ENCODE data around the gene LUC7L2. TPM values are rescaled to one million over a fixed set of nuclear protein-coding genes. Genes with fewer than 3 reads are reported as not detected.

LUC7L2 gene
- total and polyA plus RNA-seq, 9 of the 15 experiments (the other 6 are each of a cell fraction or from before 2014, with no cell fraction given): 56.1 to 207 (median 141) TPM

- TF ChIP-seq L3MBTL2 (IDR thresholded peaks at IDR 0.05) (peak; percentile 84), NR2C1 (IDR thresholded peaks at IDR 0.05) (no peak), NR2C1 (tag; IDR thresholded peaks at IDR 0.05) (0 out of 2 replicates have a peak, but pooled peaks have one; percentile 44), YBX1 (IDR thresholded peaks at IDR 0.05) (no peak), RAD21 (CRISPR knock-in tag; conservative IDR thresholded peaks at IDR 0.05 in 1 of 2, IDR thresholded peaks at IDR 0.05 in 1 of 2) (no peak), POLR2A (conservative IDR thresholded peaks at IDR 0.05) (peak; percentile 100), CBX1 (IDR thresholded peaks at IDR 0.05; ENCODE audit: low read depth) (peak; percentile 97), SMAD4 (CRISPR knock-in tag; conservative IDR thresholded peaks at IDR 0.05) (peak; percentile 73; the same call in 1 of the 2 replicates), EWSR1 (IDR thresholded peaks at IDR 0.05; ENCODE audit: borderline replicate concordance, low read depth, partially characterized antibody) (no peak), ZBTB33 (CRISPR knock-in tag; IDR thresholded peaks at IDR 0.05) (peak; percentile 91; the same call in 1 of the 2 replicates), CEBPG (CRISPR knock-in tag; IDR thresholded peaks at IDR 0.05) (no peak; the same call in 1 of the 2 replicates), CEBPG (tag; conservative IDR thresholded peaks at IDR 0.05 in 1 of 2, IDR thresholded peaks at IDR 0.05 in 1 of 2) (no peak), ZNF354B (CRISPR knock-in tag; IDR thresholded peaks at IDR 0.05) (no peak), NR1H2 (CRISPR knock-in tag; IDR thresholded peaks at IDR 0.05) (peak; percentile 96; the same call in 1 of the 2 replicates), RAD51 (IDR thresholded peaks at IDR 0.05; ENCODE audit: borderline replicate concordance, low read depth) (no peak; the same call in 1 of the 2 replicates), ARID1B (IDR thresholded peaks at IDR 0.05) (peak; percentile 62; the same call in 1 of the 2 replicates), HLTF (IDR thresholded peaks at IDR 0.05) (no peak), TFE3 (CRISPR knock-in tag; IDR thresholded peaks at IDR 0.05) (no peak), ATF4 (CRISPR knock-in tag; IDR thresholded peaks at IDR 0.05) (0 out of 2 replicates have a peak, but pooled peaks have one; percentile 8), DIDO1 (tag; IDR thresholded peaks at IDR 0.05; ENCODE audit: low read depth) (0 out of 2 replicates have a peak, but pooled peaks have one; percentile 28), ARID3B (CRISPR knock-in tag; IDR thresholded peaks at IDR 0.05; ENCODE audit: borderline replicate concordance) (peak; percentile 77; the same call in 1 of the 2 replicates), TBP (optimal IDR thresholded peaks at IDR 0.05; ENCODE audit: low read depth, low read length) (peak; percentile 98), RHOXF2B (CRISPR knock-in tag; conservative IDR thresholded peaks at IDR 0.05) (peak; percentile 80; the same call in 1 of the 2 replicates)
These were observed at the start of gene LUC7L2 (continued) for GRCh38 chr7:139359366-139360209.
